Measurements from ENCODE around the gene DCAKD. TPM values are rescaled to one million over a fixed set of nuclear protein-coding genes. Genes with fewer than 3 reads are reported as not detected.

The DCAKD gene
- total RNA-seq, 1 donor from 2014 or later = 42.2 TPM

- Mint-ChIP-seq H3K9me3 (ENCODE audit: unreplicated experiment) (no peaks in the 10 kb centered on the region), H3K4me1 (ENCODE audit: unreplicated experiment) (peaks cover 45% of the 10 kb centered on the region), H3K36me3 (ENCODE audit: unreplicated experiment) (peaks cover 47% of the 10 kb centered on the region), H3K27me3 (ENCODE audit: unreplicated experiment) (no peaks in the 10 kb centered on the region), H3K4me3 (ENCODE audit: unreplicated experiment) (no peak overlapping the region), H3K27ac (ENCODE audit: unreplicated experiment) (peak overlapping the region; percentile 64)
- TF ChIP-seq, protein P1, sequence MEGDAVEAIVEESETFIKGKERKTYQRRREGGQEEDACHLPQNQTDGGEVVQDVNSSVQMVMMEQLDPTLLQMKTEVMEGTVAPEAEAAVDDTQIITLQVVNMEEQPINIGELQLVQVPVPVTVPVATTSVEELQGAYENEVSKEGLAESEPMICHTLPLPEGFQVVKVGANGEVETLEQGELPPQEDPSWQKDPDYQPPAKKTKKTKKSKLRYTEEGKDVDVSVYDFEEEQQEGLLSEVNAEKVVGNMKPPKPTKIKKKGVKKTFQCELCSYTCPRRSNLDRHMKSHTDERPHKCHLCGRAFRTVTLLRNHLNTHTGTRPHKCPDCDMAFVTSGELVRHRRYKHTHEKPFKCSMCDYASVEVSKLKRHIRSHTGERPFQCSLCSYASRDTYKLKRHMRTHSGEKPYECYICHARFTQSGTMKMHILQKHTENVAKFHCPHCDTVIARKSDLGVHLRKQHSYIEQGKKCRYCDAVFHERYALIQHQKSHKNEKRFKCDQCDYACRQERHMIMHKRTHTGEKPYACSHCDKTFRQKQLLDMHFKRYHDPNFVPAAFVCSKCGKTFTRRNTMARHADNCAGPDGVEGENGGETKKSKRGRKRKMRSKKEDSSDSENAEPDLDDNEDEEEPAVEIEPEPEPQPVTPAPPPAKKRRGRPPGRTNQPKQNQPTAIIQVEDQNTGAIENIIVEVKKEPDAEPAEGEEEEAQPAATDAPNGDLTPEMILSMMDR (IDR thresholded peaks at IDR 0.05) = peak; percentile 62
- no peak for DNase-seq (ENCODE audit: extremely low spot score, unreplicated experiment)
These were observed 44.7 kb upstream of the DCAKD start for GRCh38 chr17:45096141-45096540.

DNA sequence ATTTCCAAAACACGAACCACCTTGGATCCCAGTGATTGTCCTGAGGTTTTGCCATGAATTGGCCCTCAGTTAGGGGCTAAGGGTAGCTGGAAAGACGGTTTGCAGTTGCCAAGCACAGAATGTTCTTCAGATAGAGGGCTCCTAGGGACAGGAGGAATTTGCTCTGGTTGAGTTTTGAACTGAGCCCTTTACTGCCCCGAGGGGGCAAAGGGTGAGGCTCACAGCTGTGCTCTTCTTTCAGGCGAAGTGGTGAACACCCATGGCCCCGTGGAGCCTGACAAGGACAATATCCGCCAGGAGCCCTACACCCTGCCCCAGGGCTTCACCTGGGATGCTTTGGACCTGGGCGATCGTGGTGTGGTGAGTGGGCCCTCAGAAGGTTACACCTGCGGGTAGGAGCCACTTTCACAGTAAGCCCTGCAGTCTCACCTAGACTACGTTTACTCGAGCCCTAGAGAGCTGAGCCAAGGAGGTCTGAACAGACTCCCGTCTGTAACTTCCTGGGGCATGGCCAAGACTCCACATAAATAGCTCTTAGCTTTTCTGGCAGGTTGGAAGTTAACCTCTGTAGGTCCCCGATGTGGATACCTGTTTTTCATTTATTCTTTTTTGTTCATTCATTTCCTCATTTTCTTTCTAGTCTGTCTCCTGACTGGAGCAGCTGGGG lies 42.1 kb upstream of the DCAKD start:
- TF ChIP-seq, protein P1 (IDR thresholded peaks at IDR 0.05) = no peak
- Mint-ChIP-seq H3K27ac (ENCODE audit: unreplicated experiment) (peak overlapping the region; percentile 99), H3K4me1 (ENCODE audit: unreplicated experiment) (peaks cover 56% of the 10 kb centered on the region), H3K27me3 (ENCODE audit: unreplicated experiment) (no peaks in the 10 kb centered on the region), H3K36me3 (ENCODE audit: unreplicated experiment) (peaks cover 46% of the 10 kb centered on the region), H3K4me3 (ENCODE audit: unreplicated experiment) (no peak overlapping the region), H3K9me3 (ENCODE audit: unreplicated experiment) (no peaks in the 10 kb centered on the region)
- DNase-seq (ENCODE audit: extremely low spot score, unreplicated experiment) = no peak

- H3K4me1 Mint-ChIP-seq (ENCODE audit: unreplicated experiment) = peaks cover 59% of the 10 kb centered on the region
- peak overlapping the region; percentile 51 for H3K4me3 Mint-ChIP-seq (ENCODE audit: unreplicated experiment)
- peak; percentile 93 for DNase-seq (ENCODE audit: extremely low spot score, unreplicated experiment)
- peaks cover 43% of the 10 kb centered on the region for H3K36me3 Mint-ChIP-seq (ENCODE audit: unreplicated experiment)
- TF ChIP-seq, protein P1 (IDR thresholded peaks at IDR 0.05) = no peak
- H3K27ac Mint-ChIP-seq (ENCODE audit: unreplicated experiment) = peak overlapping the region; percentile 99
- H3K9me3 Mint-ChIP-seq (ENCODE audit: unreplicated experiment) = no peaks in the 10 kb centered on the region
- no peaks in the 10 kb centered on the region for H3K27me3 Mint-ChIP-seq (ENCODE audit: unreplicated experiment)
These were observed 41.5 kb upstream of the DCAKD start for GRCh38 chr17:45092911-45093430.

GRCh38 chr17:45091778-45092425 lies 40.5 kb upstream of the DCAKD start:
- H3K27ac Mint-ChIP-seq (ENCODE audit: unreplicated experiment) = peak overlapping the region; percentile 99
- peaks cover 70% of the 10 kb centered on the region for H3K4me1 Mint-ChIP-seq (ENCODE audit: unreplicated experiment)

More at GRCh38 chr17:45091778-45092425, 40.5 kb upstream of the DCAKD start:
- Mint-ChIP-seq H3K4me3 (ENCODE audit: unreplicated experiment) (no peak overlapping the region), H3K27me3 (ENCODE audit: unreplicated experiment) (no peaks in the 10 kb centered on the region), H3K9me3 (ENCODE audit: unreplicated experiment) (no peaks in the 10 kb centered on the region), H3K36me3 (ENCODE audit: unreplicated experiment) (peaks cover 35% of the 10 kb centered on the region)
- no peak for DNase-seq (ENCODE audit: extremely low spot score, unreplicated experiment)
- TF ChIP-seq, protein P1 (IDR thresholded peaks at IDR 0.05) = no peak
